Stimulated activated CD8-positive, alpha-beta memory T cell treated with anti-CD3 and anti-CD28 coated beads, Interleukin-4, amount 100 ng/mL, for 48 hours (primary cell): ENCODE data around the gene MYH15.

Source experiments
- DNase-seq: peaks from one replicate; pipeline ENCODE4 v3.0.0-alpha.2; 2020

The MYH15 gene

DNA sequence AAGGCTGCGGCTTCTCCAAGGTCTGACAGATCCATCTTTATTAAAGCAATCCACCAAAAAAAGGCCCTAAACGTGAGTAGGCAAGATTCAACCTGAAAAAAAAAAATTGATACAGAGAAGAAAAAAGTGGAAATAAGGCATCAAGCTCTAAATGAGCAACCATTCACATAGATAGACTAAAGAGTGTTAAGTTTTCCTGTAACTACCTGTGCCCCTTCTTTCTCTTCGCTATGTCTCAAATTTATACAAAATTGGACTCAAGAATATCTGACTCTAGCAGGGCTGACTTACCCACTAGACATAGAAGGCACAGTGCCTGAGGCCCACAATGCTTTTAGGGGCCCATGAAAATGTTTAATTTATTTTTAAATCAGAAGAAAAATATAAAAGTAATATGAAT is at the start of gene MYH15:
Gene MYH15, minus strand, starts transcription at position 101 of the 400 bp plus-strand sequence. Its CDS starts 66 bp downstream, at position 35.
- DNase-seq, result no peak

GRCh38 chr3:108555966-108556581 is 45.7 kb upstream of the MYH15 start:
- no peak for DNase-seq

DNA sequence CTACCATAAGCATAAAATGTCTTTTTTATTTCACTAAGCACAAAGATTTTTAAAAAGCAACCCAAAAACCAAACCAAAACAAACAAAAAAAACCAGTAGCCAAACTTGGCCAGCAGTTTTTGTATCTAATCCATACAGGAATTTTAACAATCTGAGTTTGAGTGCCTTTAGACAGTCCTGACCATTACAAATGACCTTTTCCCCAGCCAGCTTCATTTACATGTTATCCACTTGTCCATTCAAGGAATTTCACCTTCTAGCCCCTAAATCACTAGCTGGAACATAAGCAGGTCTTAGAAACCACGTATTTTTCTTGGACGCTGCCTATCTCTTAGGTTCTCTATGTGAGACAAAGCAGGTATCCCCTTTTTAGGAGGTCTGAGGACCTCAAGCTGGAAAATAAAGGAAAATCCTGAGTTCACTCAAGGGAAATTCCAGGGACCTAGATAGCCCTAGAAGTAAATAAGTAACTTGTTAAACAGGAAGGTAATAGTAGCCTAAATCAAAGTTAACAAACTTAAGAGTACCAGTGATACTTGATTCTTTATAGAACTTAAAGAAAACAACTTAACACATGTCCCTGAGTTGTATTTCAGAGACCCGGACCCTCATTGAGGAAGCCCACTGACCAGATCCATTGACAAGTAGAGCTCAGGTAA is 44.6 kb upstream of the MYH15 start:
- DNase-seq, result no peak

GRCh38 chr3:108554229-108554628 is 43.8 kb upstream of the MYH15 start:
- DNase-seq, result no peak

GRCh38 chr3:108552267-108553159 is 42.1 kb upstream of the MYH15 start:
- DNase-seq, result no peak

GRCh38 chr3:108548886-108549285 is 38.5 kb upstream of the MYH15 start:
- no peak for DNase-seq

- no peak for DNase-seq
Observed at GRCh38 chr3:108548304-108548703, 37.9 kb upstream of the MYH15 start.

DNA sequence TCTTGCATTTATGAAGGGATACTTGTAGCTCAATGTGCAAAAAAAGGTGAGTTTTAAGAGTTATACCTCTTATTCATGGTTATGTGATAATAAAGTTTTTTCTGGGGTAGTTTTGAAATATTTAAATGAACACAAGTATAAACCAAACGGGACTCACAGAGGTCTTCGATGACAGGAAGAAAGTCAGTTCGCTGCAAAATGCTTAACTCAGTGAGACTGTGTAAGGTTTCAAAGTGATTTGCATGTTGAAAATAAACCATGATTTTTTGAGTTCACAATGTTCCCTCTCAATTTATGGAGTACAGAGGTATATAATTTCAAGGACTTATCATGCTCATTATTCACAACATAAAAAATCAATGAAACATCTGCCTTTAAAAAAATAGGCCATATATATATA is 36.3 kb upstream of the MYH15 start:
- DNase-seq, result no peak

- DNase-seq, result no peak
Observed at GRCh38 chr3:108546247-108546646, 35.9 kb upstream of the MYH15 start.

GRCh38 chr3:108538083-108538482 is 27.7 kb upstream of the MYH15 start:
- DNase-seq, result no peak

GRCh38 chr3:108528459-108529252 is 18.3 kb upstream of the MYH15 start:
- DNase-seq, result no peak

DNA sequence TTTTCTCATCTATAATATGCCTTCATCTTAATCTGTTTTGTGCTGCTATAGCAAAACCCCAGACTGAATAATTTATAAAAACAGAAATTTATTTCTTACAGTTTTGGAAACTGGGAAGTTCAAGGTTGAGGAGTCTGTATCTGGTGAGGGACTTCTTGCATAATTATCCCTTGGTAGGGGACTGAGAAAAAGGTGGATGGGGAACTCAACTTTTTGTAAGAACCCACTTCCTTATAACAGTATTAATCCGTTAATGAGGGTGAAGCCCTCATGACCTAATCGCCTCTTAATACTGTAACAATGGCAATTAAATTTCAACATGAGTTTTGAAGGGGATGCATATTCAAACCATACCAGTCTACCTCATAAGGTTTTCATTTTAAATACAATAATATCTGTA is 17.4 kb upstream of the MYH15 start:
- DNase-seq, result no peak

DNA sequence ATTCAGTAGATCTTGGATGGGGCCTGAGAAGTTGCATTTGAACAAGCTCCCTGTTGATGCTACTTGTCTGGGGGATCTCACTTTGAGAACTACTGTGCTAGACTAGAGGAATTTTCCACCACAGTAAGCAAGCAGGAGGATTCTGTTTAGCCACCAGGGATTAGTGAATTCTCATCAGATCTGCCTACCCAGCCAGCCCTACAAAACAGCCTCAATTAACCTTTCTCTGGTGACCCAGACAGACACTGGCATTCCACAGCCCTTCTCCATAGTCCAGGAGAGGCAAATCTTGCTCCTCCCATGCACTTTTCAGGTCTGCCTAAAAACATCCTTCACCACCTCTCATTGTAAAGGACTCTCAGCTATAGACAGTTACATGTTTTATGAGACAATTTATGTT is 16.7 kb upstream of the MYH15 start:
- DNase-seq, result no peak

DNA sequence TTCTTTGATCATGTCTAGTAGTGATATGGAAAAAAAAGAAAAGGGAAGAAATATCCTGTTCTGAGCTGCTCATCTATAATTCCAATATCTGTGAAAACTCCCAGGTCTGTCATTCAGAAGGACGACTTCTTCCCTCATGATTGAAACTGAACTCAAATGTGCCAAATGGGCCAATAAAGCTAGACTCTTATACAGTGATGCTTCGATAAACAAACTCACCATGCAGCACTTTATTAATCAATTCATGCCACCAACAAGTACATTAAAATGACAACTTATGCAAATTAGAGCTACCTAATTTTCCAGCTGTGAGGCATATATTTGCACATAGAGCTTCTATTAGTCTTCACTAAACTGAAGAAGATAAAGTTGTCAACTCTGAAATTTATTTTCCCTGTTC is 15.6 kb upstream of the MYH15 start:
- no peak for DNase-seq

- no peak for DNase-seq
Observed at GRCh38 chr3:108525256-108525655, 14.9 kb upstream of the MYH15 start.

DNA sequence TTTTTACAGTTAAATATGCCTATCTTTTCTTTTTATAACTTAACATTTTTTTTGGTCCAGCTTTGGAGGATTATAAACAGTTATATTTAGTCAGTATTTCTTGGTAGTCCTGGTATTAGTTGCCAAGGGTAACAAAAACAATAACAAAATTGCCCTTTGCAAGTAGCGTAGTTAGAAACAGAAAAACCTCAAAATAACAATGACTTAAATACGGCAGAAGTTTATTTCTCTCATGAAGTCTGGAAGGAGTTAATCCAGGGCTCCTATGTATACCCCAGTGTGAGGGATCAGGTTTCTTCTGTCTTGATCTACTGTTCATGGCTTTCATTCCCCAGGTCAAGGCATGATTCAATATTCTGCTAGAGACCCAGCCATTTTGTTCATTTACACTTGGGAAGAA is 14.1 kb upstream of the MYH15 start:
- no peak for DNase-seq

DNA sequence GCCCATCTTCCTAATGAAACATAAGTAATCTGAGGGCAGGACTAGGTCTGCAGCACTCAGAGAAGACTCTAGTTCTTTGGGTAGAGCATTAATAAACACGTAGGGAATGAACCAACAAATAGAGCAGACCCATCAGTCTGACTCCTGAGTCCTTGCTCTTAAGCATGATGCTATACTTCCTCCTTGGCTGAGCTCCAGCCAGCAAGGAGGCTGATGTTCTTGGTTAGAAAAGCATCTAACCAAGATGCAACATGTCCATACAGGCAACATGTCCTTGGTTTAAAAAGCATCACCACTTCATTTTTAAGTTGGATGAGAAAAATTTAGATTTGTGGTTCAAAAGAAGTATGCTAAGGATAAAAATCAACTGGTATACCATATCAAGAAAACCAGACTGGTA is 8.5 kb upstream of the MYH15 start:
- no peak for DNase-seq

- no peak for DNase-seq
Observed at GRCh38 chr3:108516881-108517280, 6.5 kb upstream of the MYH15 start.

GRCh38 chr3:108513961-108514360 is 3.6 kb upstream of the MYH15 start:
- no peak for DNase-seq

DNA sequence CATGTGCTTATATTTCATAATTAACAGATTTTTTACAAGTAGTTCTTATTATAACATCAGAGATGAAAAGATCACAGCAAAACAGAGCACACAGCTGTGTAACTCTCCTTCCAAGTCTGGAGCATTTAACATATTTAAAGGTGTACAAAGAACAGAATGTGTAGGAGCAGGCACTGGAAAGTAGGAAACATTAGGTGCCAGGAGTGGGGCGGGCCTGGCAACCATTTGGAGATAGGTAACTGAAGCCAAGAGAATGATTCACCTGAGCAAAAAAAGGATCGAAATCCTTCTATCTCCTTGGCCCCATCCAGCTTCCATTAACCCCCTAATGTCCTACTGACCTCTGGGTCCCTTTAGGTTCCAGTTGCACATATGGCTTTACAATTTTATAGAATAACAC is 2.3 kb upstream of the MYH15 start:
- DNase-seq, result no peak

DNA sequence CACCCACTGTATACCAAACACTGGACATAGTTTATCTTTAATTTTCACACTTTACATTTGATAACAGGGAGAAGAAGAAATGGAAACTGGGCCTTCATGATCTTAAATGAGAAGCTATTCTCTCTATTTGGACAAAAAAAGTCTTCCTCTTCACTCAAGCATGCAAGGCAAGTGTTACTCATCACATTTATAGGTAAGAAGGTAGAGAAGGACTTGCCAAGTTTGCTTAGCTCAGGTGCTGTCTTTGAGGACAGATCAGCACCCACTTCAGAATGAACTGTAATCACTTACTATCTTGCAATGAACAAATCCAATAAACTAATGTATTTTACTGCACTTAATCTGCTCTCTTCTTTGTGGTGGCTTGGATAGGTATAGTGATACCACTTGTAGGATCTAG is 1.1 kb upstream of the MYH15 start:
- no peak for DNase-seq

- DNase-seq, result no peak
Observed at GRCh38 chr3:108511055-108511454, 659 bp upstream of the MYH15 start.

DNA sequence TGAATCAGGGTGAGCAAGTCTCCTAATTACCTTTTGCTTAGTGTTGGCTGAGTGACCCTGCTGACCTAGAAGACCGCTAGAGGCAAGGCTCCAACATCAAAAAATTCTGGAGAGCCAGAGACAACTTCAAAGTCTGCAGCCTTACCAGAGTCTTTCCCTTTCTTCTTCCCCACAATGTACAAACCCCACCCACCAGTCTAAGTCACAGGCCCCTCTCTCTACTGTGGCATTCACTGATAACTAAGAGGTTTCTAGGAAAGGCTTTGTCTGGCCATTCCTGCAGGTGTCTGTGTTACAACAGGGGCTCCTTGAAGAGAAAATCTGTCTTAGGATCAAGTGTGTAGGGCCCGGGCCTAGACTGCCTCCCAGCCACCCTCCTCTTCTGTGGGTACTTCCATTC is 525 bp downstream of the MYH15 start:
- DNase-seq, result no peak
